GM23338 (cell line): Measurements from ENCODE around the gene ACAD10. TPM values are rescaled to one million over a fixed set of nuclear protein-coding genes. Genes with fewer than 3 reads are reported as not detected.

ENCODE experiments used
- ATAC-seq: fragments of 200-7000 bp; cut with Tn5 transposase; 3 replicates; pipeline ENCODE4 v1.9.1; 2020
- DNase-seq: peaks from one replicate; pipeline ENCODE4 v3.0.0-alpha.2; 2015; ENCODE audit warnings: low spot score
- H2AFZ ChIP-seq: fragments of 200-600 bp; sonication (generic); 2 replicates; pipeline ENCODE4 v1.8.0; 2016; ENCODE audit warnings: antibody characterized with exemption, mild to moderate bottlenecking, moderate library complexity
- H3F3A ChIP-seq: fragments of 200-600 bp; sonication (generic); replicated peaks from 2 replicates; pipeline ENCODE4 v1.8.0; 2017; ENCODE audit warnings: antibody characterized with exemption, mixed run types, low read depth
- H3K27ac ChIP-seq: fragments of 200-600 bp; sonication (generic); 2 replicates; pipeline ENCODE4 v1.6.1; 2016; ENCODE audit warnings: low read depth
- H3K27me3 ChIP-seq: fragments of 200-600 bp; sonication (generic); 2 replicates; pipeline ENCODE4 v1.8.0; 2016; ENCODE audit warnings: mild to moderate bottlenecking, mixed run types, moderate library complexity; ENCODE audit not compliant: insufficient read depth
- H3K36me3 ChIP-seq: fragments of 200-600 bp; sonication (generic); 2 replicates; pipeline ENCODE4 v1.8.0; 2016; ENCODE audit warnings: mild to moderate bottlenecking; ENCODE audit not compliant: insufficient read depth
- H3K4me1 ChIP-seq: fragments of 200-600 bp; sonication (generic); 2 replicates; pipeline ENCODE4 v1.8.0; 2016; ENCODE audit warnings: mild to moderate bottlenecking, moderate library complexity; ENCODE audit not compliant: insufficient read depth
- H3K4me2 ChIP-seq: fragments of 200-600 bp; sonication (generic); 2 replicates; pipeline ENCODE4 v1.7.1; 2017; ENCODE audit warnings: mixed run types
- H3K4me3 ChIP-seq: fragments of 200-600 bp; sonication (generic); 2 replicates; pipeline ENCODE4 v1.6.1; 2016; ENCODE audit warnings: mixed run types
- H3K79me2 ChIP-seq: fragments of 200-600 bp; sonication (generic); replicated peaks from 2 replicates; pipeline ENCODE4 v1.8.0; 2017; ENCODE audit warnings: mild to moderate bottlenecking; ENCODE audit not compliant: insufficient read depth
- H3K9me2 ChIP-seq: fragments of 200-600 bp; sonication (generic); 2 replicates; pipeline ENCODE4 v1.8.0; 2017; ENCODE audit not compliant: insufficient read depth
- H4K20me1 ChIP-seq: fragments of 200-600 bp; sonication (generic); replicated peaks from 2 replicates; pipeline ENCODE4 v1.8.0; 2017; ENCODE audit warnings: mild to moderate bottlenecking; ENCODE audit not compliant: insufficient read depth
- H3K27ac Mint-ChIP-seq: 2 replicates; pipeline ENCODE4 v1.8.0; 2020; ENCODE audit warnings: inconsistent platforms, mild to moderate bottlenecking, moderate library complexity, mixed read lengths
- H3K27me3 Mint-ChIP-seq: 3 replicates; pipeline ENCODE4 v1.8.0; 2022; ENCODE audit warnings: low read depth, mild to moderate bottlenecking, moderate library complexity, mixed read lengths, inconsistent platforms; ENCODE audit not compliant: insufficient read depth, poor library complexity
- H3K36me3 Mint-ChIP-seq: 3 replicates; pipeline ENCODE4 v1.8.0; 2021; ENCODE audit warnings: low read depth, mild to moderate bottlenecking, inconsistent platforms, moderate library complexity, mixed read lengths
- H3K4me1 Mint-ChIP-seq: 3 replicates; pipeline ENCODE4 v1.8.0; 2020; ENCODE audit warnings: mild to moderate bottlenecking, inconsistent platforms, mixed read lengths
- H3K4me3 Mint-ChIP-seq: 3 replicates; pipeline ENCODE4 v1.8.0; 2021; ENCODE audit warnings: moderate library complexity, mild to moderate bottlenecking, inconsistent platforms, mixed read lengths
- H3K9me3 Mint-ChIP-seq: 3 replicates; pipeline ENCODE4 v1.8.0; 2020; ENCODE audit warnings: moderate library complexity, mild to moderate bottlenecking, inconsistent platforms, mixed read lengths
- CREB1 ChIP-seq: fragments of 250-450 bp; sonication (Bioruptor Pico); IDR thresholded peaks from 2 replicates; pipeline ENCODE4 v1.5.0; 2020; ENCODE audit warnings: low read depth, mild to moderate bottlenecking, moderate library complexity
- ETS1 ChIP-seq: IDR thresholded peaks from 2 replicates; pipeline ENCODE4 v1.6.1; 2016; ENCODE audit warnings: antibody characterized with exemption
- EZH2phosphoT487 ChIP-seq: fragments of 200-600 bp; sonication (generic); IDR thresholded peaks from one replicate; pipeline ENCODE4 v1.8.1; 2018; ENCODE audit warnings: antibody characterized with exemption; ENCODE audit not compliant: unreplicated experiment
- JUNB ChIP-seq: IDR thresholded peaks from one replicate; pipeline ENCODE4 v1.6.1; 2016; ENCODE audit warnings: antibody characterized with exemption; ENCODE audit not compliant: unreplicated experiment
- polyA plus RNA-seq: library from polyadenylated mRNA; unstranded; fragments of >200 nt; fragmentation: Nextera tagmentation; extraction: Ambion mirVana; gene quantifications from 2 replicates; pipeline ENCODE4 v1.2.1, GENCODE V29; 2016
- total RNA-seq: library from RNA; depleted of rRNA; stranded (reverse); fragments of >200 nt; shearing (Covaris generic); gene quantifications from 2 replicates; pipeline ENCODE4 v1.2.3, GENCODE V29; 2014
- TF ChIP-seq, protein P1 (sequence below): fragments of 250-450 bp; sonication (Bioruptor Pico); IDR thresholded peaks from 2 replicates; pipeline ENCODE4 v1.5.0; 2020; ENCODE audit warnings: mild to moderate bottlenecking, moderate library complexity

The ACAD10 gene
- total and polyA plus RNA-seq, 2 experiments from 2014 or later: 16.3 to 23.1 TPM

DNA sequence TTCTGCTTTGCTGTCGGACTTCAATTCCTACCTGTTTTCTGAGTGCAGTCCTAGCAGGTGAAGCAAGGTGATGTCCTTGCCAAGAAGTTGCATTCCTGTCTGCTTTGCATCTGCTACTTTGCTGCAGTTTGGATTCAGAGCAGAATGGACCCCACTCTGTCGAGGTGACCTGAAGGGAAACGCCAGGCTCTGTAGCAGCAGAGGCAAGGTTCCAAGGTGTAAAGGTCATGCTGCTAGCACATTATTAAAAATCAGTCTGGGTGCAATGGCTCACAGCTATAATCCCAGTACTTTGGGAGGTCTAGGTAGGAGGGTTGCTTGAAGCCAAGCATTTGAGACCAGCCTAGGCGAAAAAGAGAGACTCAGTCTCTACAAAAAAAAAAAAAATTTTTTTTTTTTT, 63.5 kb downstream of the ACAD10 start:
- H3F3A ChIP-seq: peaks cover under 1% of the 10 kb centered on the region; the same call in 1 of the 2 replicates
- H3K27ac Mint-ChIP-seq: no peak overlapping the region
- H2AFZ ChIP-seq: no peak overlapping the region
- no peaks in the 10 kb centered on the region for H3K27me3 ChIP-seq
- no peak for ATAC-seq
- H3K27ac ChIP-seq: no peak overlapping the region
- H3K4me3 Mint-ChIP-seq: no peak overlapping the region
- H3K36me3 Mint-ChIP-seq: peaks cover 14% of the 10 kb centered on the region
- H3K9me3 Mint-ChIP-seq: no peaks in the 10 kb centered on the region
- no peaks in the 10 kb centered on the region for H3K9me2 ChIP-seq
- no peak overlapping the region for H3K4me3 ChIP-seq
- no peaks in the 10 kb centered on the region for H3K79me2 ChIP-seq
- H4K20me1 ChIP-seq: no peaks in the 10 kb centered on the region
- DNase-seq: no peak
- H3K27me3 Mint-ChIP-seq: peaks cover 3% of the 10 kb centered on the region
- no peaks in the 10 kb centered on the region for H3K4me1 ChIP-seq
- no peaks in the 10 kb centered on the region for H3K36me3 ChIP-seq
- H3K4me1 Mint-ChIP-seq: no peaks in the 10 kb centered on the region
- TF ChIP-seq ETS1 (no peak), EZH2phosphoT487 (no peak), JUNB (no peak), CREB1 (CRISPR knock-in tag) (no peak)
- TF ChIP-seq, protein P1, sequence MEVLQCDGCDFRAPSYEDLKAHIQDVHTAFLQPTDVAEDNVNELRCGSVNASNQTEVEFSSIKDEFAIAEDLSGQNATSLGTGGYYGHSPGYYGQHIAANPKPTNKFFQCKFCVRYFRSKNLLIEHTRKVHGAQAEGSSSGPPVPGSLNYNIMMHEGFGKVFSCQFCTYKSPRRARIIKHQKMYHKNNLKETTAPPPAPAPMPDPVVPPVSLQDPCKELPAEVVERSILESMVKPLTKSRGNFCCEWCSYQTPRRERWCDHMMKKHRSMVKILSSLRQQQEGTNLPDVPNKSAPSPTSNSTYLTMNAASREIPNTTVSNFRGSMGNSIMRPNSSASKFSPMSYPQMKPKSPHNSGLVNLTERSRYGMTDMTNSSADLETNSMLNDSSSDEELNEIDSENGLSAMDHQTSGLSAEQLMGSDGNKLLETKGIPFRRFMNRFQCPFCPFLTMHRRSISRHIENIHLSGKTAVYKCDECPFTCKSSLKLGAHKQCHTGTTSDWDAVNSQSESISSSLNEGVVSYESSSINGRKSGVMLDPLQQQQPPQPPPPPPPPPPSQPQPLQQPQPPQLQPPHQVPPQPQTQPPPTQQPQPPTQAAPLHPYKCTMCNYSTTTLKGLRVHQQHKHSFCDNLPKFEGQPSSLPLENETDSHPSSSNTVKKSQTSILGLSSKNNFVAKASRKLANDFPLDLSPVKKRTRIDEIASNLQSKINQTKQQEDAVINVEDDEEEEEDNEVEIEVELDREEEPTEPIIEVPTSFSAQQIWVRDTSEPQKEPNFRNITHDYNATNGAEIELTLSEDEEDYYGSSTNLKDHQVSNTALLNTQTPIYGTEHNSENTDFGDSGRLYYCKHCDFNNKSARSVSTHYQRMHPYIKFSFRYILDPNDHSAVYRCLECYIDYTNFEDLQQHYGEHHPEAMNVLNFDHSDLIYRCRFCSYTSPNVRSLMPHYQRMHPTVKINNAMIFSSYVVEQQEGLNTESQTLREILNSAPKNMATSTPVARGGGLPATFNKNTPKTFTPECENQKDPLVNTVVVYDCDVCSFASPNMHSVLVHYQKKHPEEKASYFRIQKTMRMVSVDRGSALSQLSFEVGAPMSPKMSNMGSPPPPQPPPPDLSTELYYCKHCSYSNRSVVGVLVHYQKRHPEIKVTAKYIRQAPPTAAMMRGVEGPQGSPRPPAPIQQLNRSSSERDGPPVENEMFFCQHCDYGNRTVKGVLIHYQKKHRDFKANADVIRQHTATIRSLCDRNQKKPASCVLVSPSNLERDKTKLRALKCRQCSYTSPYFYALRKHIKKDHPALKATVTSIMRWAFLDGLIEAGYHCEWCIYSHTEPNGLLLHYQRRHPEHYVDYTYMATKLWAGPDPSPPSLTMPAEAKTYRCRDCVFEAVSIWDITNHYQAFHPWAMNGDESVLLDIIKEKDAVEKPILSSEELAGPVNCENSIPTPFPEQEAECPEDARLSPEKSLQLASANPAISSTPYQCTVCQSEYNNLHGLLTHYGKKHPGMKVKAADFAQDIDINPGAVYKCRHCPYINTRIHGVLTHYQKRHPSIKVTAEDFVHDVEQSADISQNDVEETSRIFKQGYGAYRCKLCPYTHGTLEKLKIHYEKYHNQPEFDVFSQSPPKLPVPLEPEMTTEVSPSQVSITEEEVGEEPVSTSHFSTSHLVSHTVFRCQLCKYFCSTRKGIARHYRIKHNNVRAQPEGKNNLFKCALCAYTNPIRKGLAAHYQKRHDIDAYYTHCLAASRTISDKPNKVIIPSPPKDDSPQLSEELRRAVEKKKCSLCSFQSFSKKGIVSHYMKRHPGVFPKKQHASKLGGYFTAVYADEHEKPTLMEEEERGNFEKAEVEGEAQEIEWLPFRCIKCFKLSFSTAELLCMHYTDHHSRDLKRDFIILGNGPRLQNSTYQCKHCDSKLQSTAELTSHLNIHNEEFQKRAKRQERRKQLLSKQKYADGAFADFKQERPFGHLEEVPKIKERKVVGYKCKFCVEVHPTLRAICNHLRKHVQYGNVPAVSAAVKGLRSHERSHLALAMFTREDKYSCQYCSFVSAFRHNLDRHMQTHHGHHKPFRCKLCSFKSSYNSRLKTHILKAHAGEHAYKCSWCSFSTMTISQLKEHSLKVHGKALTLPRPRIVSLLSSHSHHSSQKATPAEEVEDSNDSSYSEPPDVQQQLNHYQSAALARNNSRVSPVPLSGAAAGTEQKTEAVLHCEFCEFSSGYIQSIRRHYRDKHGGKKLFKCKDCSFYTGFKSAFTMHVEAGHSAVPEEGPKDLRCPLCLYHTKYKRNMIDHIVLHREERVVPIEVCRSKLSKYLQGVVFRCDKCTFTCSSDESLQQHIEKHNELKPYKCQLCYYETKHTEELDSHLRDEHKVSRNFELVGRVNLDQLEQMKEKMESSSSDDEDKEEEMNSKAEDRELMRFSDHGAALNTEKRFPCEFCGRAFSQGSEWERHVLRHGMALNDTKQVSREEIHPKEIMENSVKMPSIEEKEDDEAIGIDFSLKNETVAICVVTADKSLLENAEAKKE: no peak
- H3K4me2 ChIP-seq: no peak overlapping the region
